ENCODE measurements around the gene TWF1. TPM values are rescaled to one million over a fixed set of nuclear protein-coding genes. Genes with fewer than 3 reads are reported as not detected.

The TWF1 gene
- total and polyA plus RNA-seq, 2 donors (not counting 3 experiments of a cell fraction or from before 2014, with no cell fraction given), result 23.8 to 75.5 TPM

GRCh38 chr12:43797561-43798217 lies 8.4 kb downstream of the TWF1 start:
- dilution Hi-C loops (cut with MboI; ENCODE audit: extremely low pct_ligation_motif_present, low sequenced_read_pairs), result no loop called here
- H3K9ac ChIP-seq (replicated peaks; ENCODE audit: extremely low read depth, insufficient read depth, low read length), result no peak overlapping the region
- H3K4me1 ChIP-seq (ENCODE audit: control insufficient read depth, extremely low read depth, insufficient read depth, low read length), result no peaks in the 10 kb centered on the region
- no peaks in the 10 kb centered on the region for H3K79me2 ChIP-seq (ENCODE audit: control insufficient read depth, insufficient read depth, low read length)
- intact Hi-C loops (cut with micrococcal nuclease), result no loop called here
- BruUV-seq (replicated peaks), result no TSS peak
- peaks cover 7 to 22% of the 10 kb centered on the region in 2 experiments for H3K36me3 ChIP-seq (ENCODE audit: control insufficient read depth in 2 of 2, extremely low read depth in 1 of 2, insufficient read depth in 2 of 2, low read length in 2 of 2)
- ChIA-PET CTCF (interaction anchor here (1.0 to 2.0 kb wide), 2 partner anchors 9 to 20 kb away, joined by 3 to 9 read pairs; partner anchors contain the start of gene TWF1), POLR2A (no interaction called here)
- H3K9me1 ChIP-seq (replicated peaks; ENCODE audit: control insufficient read depth, extremely low read depth, insufficient read depth, low read length), result no peaks in the 10 kb centered on the region
- FAIRE-seq, result no peak
- no peak for DNase-seq (ENCODE audit: low read depth, low spot score)
- no peaks in the 10 kb centered on the region for H3K9me3 ChIP-seq (replicated peaks; ENCODE audit: control insufficient read depth, insufficient read depth, low read length)
- TF ChIP-seq MYC (IDR thresholded peaks at IDR 0.05; ENCODE audit: low read depth, low read length), result no peak
- TF ChIP-seq FOS (IDR thresholded peaks at IDR 0.05; ENCODE audit: borderline replicate concordance, insufficient read depth, low read length), result no peak
- TF ChIP-seq, protein P1, sequence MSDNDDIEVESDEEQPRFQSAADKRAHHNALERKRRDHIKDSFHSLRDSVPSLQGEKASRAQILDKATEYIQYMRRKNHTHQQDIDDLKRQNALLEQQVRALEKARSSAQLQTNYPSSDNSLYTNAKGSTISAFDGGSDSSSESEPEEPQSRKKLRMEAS (IDR thresholded peaks at IDR 0.05; ENCODE audit: insufficient read depth, insufficient read length), result no peak
- TF ChIP-seq POLR2AphosphoS5 (IDR thresholded peaks at IDR 0.05; ENCODE audit: insufficient read depth, low read depth, low read length), result no peak
- no peak for TF ChIP-seq EZH2 (IDR thresholded peaks at IDR 0.05; ENCODE audit: borderline replicate concordance, low read depth, low read length, severe bottlenecking)
- TF ChIP-seq POLR2A (IDR thresholded peaks at IDR 0.05; ENCODE audit: low read depth, low read length), result no peak
- no peak for TF ChIP-seq GATA2 (IDR thresholded peaks at IDR 0.05; ENCODE audit: insufficient read depth, insufficient read length, low read depth, low read length)
- no peak overlapping the region for H3K27ac ChIP-seq (ENCODE audit: insufficient read depth, low read depth, low read length)
- H3K27me3 ChIP-seq (ENCODE audit: control insufficient read depth in 2 of 2, insufficient read depth in 2 of 2, low read length in 2 of 2), result no peaks in the 10 kb centered on the region
- no peak overlapping the region for H3K4me3 ChIP-seq (replicated peaks in 1 of 3; ENCODE audit: insufficient read depth in 1 of 3, low read depth in 1 of 3, low read length in 3 of 3)
- no peak overlapping the region for H3K4me2 ChIP-seq (ENCODE audit: insufficient read depth, low read length)
- no peaks in the 10 kb centered on the region for H4K20me1 ChIP-seq (replicated peaks; ENCODE audit: control insufficient read depth, extremely low read depth, insufficient read depth, low read length)
- no peak overlapping the region for H2AFZ ChIP-seq (ENCODE audit: low read depth, low read length)

Measured in endothelial cell of umbilical vein (primary cell).